HS-5 (cell line): ENCODE results near the gene DCC.

ENCODE experiments used
- DNase-seq: peaks from one replicate; pipeline ENCODE4 v3.0.0-alpha.2; 2012; ENCODE audit warnings: low read depth

DCC gene

DNA sequence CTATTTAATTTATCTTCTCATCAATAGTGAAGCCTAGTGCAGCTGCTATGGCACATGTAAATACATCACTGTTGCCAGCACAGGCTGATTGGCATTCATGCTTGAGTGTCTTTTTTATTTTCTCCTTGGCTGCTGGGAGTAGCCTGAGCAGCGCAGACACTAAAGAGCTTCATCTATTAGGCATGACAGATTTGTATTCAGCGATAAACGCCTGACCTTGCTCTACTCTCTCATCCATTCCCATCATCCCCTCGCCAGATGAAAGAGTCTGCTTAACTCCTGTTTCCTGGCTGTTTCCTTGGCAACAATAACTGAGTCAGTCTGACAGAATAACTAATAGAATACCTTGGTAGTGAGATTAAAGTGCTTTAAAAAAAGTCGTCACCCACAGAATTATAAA lies 753.6 kb downstream of the DCC start:
- no peak for DNase-seq

DNA sequence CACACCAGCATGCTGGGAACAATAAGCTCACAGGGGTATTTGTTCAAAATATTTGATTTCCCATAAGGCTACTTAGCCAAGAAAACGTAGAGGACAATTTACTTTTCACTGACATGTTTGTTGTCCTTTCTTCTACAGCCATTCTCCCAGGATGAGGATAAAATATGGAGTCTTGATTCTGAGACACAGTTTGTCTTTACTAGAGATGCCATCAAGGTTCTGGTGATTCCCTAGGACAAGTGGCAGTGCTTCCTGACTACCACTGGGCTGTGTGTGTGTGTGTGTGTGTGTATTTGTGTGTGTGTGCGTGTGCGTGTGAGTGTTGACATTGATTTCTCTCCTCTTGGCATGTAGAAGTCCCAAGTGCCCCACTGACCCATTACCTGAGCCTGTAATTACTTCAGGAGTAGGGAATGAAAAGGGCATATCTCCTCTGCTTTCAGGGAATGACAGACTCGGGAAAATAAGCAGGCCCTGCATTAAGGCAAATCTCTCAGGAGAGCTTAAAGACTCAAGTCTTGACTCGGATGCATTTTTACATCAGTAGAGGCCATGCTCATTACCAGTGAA lies 761.6 kb downstream of the DCC start:
- no peak for DNase-seq

DNA sequence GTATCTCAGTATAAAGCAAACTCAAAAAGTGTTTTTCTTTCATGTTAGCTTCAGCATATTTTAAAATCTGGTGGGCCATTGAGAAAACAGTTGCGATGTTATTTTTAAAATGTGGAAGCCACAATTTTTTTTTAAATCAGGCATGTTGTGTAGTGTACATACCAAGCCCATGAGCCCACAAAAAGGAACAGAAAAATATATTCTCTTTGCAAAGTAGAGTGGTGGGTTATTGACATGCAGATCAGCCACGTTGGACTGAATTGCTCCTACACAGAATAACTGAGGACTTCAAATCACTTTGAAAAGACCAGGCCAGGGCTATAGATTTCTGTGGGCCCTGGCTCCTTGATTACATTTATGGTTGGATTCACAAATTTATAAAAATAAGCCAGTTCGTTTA lies 774.4 kb downstream of the DCC start:
- no peak for DNase-seq

DNA sequence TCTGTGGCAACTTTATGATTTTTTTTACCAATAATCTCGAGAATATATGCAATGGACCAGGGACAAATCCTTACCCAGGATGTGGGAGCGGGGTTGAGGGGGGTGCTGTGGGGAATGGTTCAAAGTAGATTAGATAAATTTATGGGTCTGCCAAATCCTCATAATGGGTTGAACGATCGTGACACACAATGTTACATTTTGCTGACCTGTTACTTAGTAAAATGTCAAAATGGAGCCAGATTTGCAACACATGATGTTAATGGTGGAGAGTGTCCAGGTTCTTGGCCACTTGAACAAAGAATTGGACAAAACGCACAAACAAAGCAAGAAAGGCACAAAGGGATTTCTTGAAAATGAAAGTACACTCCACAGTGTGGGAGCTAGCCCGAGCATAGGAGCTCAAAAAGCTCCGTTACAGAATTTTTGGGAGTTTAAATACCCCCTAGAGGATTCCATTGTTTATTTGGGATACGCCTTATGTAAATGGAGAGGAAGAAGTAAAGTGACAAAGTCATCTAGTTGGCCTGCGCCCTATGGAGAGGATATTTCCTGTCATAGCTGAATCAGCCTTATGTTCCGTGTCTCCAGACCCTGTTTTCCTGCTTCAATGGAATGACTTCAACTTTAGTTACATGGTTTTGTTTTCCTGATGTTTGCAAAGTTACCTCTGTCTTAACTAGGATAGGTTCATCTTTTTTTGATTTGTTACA lies 776.0 kb downstream of the DCC start:
- DNase-seq, result no peak

DNA sequence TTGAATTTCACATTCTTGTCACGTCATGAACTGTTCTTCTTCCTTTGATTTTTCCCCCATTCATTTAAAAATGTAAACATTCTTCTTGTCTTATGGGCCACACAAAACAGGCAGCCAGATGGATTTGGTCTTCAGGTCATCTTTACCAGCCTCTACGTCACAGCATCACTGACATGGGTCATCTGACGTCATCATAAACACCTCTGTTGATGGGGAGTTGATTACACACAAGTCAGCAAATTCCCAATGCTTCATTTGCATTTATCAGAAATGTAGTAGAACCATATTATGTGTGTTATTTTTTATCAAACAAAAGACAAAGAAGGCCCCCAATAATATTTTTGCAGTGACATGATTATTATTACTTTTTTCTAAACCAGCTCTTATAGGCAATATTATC lies 777.9 kb downstream of the DCC start:
- DNase-seq, result no peak

DNA sequence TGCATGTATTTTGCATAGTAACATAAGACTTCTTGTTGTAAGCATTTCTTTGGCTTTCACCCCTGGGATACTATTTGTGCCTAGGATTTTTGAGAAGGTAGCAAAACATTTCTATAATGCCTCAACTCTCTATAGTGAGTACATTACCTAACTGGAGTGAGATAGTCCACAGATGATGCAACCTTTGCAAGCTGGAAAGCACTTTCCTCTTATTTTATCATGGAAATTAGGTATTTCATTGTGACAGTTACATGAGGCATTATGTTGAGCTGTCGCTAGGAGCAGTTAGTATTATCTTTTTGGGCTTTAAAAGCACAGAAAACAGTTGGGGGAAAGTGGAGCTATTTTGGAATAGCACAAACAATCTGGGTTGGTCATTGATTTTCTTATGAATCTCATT lies 786.2 kb downstream of the DCC start:
- no peak for DNase-seq

DNA sequence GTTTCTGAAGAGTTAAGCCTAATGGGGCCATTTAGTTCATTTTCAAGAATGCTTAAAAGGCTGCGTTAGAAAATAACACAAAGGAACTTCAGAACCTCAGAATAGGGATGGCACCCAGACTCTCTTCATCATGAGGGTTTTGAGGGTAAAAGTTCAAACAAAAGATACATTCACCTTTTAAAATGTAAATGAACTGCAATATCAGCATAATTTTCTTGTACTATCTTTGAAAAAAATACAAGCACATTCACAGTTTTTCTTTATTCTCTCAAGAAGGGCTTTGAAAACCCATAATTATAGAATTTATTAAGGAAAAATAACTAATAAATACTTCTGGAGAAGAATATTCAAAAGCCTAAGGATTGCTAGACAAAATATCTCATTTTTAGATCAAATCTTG lies 791.0 kb downstream of the DCC start:
- no peak for DNase-seq

DNA sequence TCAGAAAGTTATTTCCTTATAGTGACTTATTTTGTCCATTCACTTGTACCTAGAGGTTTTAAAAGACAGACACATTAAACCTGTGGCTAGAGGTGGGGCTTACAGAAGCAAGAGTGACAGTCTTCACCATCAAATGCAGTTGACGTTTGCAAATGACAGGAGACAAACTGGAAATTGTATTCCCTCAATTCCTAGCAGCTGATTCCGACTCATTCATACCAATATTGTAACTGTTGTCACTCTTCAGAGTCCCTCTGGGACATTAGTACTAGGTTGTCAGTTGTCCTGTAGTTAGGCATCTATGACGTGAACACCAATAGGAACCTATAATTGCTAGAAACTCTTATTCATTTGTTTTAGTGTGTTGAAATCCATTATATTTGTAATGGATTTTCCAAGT lies 794.7 kb downstream of the DCC start:
- no peak for DNase-seq

DNA sequence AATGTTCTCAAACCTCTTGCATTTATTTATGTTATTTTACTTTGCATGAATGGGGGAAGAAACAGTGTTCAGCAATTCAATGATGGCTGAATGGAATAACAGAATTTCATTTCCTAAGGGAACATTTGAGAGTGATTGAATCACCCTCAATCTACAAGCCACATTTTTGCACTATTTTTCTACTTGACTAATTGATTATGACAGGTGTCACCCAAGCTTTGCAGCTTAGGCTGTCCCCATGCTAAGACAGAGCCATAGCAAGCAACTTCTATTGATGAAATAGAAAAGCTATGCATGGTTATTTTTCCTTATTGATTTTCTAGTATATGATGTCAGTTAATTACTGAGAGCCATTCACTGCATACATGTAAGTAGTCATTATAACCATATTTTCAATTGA lies 795.7 kb downstream of the DCC start:
- DNase-seq, result no peak

DNA sequence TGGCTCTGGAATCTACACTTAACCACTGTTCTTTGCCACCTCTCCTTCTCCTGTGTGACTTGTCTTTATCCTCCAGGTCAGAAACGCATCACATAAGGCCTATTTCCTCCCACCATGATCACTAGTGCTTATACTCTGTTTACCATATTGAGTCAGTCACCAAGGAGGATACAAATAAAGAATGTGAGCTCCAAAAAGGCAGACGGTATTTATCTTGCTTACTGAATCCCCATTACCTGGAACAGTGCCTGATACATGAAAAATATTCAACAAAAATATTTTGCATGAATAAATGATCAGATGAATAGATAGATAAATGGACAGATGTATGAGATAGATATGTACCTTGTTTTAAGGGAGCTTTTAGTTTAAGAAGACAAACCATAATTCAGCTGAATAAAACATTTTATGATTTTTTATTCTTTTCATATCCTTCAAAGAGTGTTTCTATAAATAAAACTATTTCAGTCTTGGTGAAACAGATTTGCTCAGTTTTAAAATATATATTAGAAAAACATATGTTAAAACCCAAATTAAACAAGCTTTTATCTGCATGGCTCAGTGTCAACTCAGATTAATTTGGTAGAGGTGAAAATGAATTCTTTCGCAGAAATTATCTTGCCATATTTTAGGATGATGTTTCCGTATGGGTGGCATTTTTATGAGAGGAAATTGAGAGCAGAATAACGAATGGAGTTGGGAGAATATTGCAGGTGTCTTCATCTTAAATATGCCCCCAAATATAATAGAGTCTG lies 799.9 kb downstream of the DCC start:
- no peak for DNase-seq

DNA sequence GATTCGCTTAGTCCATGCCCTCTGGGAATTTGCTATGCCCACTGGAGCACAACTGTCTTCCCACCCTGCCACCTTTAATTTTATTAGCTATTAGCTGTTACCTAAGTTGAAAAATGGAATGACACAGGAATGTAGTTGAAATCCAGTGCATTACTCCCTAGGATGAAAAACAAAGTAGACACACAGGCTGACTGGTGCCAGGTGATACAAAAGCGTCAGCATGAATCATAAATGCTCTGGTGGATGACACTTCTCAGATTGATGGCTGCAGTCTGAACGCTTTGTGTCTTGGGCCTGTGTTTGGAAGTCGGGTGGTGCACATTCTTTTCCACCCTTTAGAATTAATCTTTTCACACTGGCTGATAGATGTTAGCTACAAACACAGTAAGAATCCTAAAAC lies 802.0 kb downstream of the DCC start:
- DNase-seq, result no peak

DNA sequence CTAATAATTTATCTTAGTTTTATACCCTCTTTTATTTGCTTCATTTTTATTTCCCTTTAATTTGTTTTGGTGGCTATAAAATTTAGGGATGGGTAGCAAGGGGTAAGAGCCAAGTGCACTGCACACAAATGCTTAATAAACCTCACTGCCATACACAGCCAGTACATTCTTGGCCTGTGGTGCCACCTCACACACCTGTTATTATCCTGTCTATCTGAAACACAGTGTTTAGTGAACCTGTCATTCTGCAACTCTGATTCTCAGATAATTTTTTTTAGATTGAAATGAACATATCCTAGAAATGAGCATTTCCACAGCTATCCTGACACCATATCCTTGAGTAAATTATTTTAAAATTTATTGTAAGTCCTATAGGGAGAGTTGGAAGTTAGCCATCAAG lies 807.5 kb downstream of the DCC start:
- no peak for DNase-seq

DNA sequence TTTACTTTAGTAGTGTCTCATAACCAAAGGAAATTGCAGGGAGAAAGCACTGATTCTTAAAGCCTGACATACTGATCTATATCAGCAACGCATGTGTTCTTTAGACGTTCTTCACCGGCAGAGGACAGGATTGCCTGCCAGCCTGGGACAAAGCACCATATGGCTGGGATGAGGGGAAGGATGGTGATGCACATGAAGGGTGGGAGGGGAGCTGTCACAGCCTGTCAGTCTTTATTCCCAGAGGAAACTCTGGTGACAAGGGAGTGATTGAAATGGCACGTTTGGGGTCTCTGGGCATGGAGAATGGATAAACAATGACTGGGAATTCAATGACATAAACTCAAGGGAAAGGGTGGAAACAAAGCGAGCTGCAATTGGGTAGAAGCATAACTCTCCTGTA lies 808.1 kb downstream of the DCC start:
- DNase-seq, result no peak

DNA sequence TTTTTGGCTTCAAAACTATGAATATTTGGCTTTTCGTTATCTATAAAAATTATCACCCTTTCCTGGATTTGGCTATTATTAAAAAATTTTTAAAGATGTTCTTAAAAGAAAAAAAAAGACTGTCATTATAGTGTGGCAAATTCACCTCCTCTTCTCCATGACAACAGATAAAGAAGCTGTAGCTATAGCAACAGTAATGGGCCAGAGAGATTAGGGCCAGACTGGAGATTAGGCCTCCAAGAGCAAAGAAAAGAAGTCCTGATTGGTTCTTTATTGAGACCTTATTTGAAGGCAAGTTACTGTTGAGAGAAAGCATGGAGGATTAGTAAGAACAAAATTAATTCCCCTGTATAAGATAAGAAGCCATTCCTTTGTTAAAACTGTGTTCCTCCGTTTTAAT lies 812.5 kb downstream of the DCC start:
- no peak for DNase-seq

DNA sequence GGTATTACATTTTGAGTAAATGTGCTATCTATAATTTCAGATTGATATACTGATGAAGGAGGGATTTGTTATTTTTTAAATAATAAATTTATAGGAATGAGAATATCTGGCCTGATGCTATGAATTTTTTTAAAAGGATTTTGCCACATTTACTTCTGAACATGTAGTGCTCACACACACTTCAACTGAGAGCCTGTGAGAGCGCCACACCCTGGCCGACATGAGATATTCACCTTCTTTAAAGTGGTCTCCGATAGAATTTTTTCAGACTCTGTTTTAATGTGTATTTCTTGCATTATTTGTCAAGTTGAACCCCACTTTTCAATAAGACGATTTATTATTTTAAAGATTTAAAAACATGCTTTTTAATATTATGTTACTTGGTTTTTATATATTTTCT lies 813.3 kb downstream of the DCC start:
- no peak for DNase-seq

DNA sequence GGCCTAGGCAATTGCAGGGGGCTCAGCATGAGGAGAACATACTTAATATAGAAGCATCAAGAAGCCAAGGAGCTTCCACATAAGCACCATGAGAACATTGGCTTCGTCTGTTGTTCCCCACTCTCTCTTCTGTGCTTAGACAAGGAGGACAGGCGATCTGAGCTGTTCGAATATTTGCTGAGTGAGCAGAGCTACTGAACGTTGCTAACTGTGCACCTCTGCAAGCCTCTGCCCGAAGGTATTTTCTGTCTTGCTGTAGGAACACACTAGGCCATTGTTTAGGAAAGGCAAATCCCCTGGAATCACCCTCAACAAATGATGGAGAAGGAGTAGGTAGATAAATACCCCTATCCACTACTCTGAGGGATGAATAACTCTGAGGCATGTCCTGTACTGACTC lies 813.8 kb downstream of the DCC start:
- DNase-seq, result no peak

DNA sequence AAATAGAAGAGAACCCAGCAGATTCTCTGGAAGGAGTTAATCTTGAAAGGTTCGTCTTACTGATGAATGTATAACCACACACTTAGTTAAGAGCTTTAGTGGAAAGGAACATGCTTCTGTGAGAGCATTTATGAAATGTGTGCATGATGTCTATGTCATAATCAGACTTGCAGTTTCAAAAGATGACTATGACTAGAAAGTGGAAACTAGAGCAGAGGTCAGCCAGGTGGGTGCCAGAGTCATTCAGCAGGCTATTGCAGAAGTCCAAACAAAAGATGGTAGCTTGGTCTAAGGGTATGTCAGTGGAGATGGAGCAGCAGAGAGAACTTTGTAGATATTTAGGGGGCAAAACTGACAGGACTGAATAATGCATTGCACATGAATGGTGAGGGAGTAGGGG lies 825.8 kb downstream of the DCC start:
- no peak for DNase-seq

DNA sequence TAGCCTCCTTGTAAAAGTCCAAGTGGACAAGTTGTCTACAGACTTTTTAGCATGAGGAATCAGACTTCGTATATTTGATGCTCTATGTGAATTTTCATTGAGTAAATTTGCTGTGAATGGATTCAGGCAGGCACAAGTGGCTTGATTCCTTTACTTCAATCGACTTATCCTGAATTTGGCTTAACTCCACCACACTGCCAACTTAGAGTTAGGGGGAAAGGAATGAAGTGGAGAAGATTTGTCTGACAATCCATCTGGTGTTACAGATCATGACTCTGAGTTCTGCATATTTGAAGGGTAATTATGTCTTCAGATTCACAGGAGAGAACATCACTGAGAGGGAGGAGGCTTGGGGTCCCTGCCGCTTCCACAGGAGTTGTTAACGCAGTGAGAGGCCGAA lies 829.3 kb downstream of the DCC start:
- no peak for DNase-seq

DNA sequence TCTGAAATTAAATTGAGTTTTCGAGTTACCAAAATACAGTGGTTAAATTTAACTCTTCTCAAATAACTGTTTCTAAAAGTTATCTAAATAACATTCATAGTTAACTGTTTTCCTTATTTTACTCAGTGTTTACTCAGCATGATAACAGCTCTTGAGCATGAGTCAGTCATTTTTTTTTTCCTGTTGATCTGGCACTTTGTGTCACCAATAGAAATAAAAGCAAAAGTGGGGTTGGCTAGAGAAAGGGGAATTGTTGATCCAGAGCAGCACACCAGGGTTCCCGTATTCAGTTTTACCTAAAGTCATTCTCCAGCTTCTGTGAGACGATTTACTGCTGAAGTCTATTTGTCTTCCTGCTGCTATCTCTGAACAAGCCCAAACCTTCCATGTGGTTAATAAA lies 851.6 kb downstream of the DCC start:
- DNase-seq, result no peak

DNA sequence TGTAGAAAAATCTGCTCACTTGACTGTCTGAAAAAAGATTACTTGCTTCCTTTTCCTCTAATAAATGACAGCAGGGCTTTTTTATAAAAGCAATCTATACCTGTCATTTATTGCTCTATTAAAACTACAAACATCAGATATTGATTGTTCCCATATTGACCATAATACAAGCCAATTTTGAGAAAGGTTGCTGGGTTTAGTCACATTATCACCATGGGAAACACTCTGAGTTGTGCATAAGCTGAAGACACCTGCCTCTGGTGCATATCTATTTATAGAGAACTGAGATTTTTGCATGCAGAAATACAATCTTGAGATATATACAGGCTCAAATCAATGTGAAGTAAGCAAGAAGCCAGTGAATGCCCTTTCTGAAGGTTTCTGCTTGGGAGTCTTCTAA lies 853.9 kb downstream of the DCC start:
- DNase-seq, result no peak

DNA sequence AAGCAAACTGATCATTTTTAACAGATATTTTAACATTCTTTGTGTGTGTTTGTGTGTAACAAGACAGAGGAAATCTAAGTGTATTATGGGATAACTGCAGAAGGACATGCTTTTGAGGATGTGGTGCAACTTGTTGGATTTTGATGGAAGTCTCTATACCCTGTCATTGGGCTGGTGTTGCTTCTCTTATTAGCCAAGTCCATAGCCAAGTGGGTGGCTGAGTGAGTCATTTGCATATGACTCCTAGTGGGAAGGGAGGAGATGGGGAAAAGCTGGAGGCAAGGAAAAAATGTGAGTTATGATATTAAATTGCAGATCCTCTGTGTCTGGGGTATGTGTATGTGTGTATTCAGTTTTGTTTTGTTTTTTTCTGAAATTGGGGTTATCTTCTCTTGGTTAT lies 879.9 kb downstream of the DCC start:
- no peak for DNase-seq

DNA sequence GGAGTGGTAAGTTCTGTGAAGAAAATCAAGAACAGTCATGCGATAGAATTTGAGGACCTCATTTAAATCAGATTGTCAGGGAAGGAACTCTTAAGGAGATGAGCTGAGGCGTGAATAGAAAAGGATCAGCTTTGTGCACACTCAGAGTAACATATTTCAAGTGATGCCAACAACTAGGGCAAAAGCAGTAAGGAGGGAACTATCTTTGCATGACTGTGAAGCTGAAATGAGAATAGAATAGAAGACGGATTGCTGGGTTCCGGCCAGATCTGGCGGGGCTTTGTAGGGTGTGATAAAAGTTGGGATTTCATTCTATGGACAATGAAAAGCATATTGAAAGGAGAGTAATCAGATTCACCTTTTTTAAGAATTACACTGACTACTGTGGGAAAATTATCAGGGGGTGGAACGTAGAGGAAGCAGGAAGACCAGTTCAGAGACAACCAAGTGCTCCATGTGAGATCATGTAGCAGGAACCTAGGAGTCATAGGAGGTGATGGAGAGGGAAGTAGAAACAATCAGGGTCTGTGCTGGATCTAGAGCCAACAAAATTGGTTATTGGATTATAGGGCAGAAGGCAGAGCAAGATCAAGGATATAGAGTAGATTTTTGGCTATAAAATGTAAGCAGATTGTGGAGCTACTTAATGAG lies 884.3 kb downstream of the DCC start:
- no peak for DNase-seq
